Body of pancreas (tissue), 4 donors: ENCODE data around the gene GRAMD4.

Experiments
- POLR2A ChIP-seq, 3 donors: fragments of 450-650 bp; IDR thresholded peaks; one replicate each; pipeline ENCODE4 v1.6.1; 2016; ENCODE audit warnings: antibody characterized with exemption in 3 of 3, mild to moderate bottlenecking in 2 of 3
- TF ChIP-seq, protein P1 (sequence below), 7 experiments: fragments of 450-650 bp in 4 of 7; fragments of 200-600 bp in 3 of 7; sonication (generic) in 3 of 7; IDR thresholded peaks; one replicate each; pipeline ENCODE4 v1.5.1; 2016 to 2019; ENCODE audit warnings: antibody characterized with exemption in 7 of 7

DNA sequence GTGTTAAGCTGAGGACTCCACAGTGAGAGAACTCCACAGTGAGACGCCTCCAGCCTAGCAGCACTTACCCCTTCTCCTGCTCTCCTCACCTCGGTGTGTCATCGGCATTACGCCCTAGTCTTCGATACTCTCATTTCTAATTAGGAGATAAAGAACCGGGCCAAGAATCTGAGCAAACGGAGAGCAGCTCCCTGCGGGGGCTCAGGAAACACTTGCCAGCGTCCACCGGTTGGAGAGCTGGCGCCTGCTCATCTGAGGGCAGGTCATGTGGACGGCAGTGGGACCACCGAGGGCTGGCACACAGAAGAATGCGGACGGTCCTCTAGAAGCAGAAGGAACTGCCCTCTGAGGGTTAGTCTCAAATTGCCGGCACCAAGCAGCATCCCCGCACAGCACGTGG, 104.9 kb downstream of the GRAMD4 start:
- TF ChIP-seq, protein P1, sequence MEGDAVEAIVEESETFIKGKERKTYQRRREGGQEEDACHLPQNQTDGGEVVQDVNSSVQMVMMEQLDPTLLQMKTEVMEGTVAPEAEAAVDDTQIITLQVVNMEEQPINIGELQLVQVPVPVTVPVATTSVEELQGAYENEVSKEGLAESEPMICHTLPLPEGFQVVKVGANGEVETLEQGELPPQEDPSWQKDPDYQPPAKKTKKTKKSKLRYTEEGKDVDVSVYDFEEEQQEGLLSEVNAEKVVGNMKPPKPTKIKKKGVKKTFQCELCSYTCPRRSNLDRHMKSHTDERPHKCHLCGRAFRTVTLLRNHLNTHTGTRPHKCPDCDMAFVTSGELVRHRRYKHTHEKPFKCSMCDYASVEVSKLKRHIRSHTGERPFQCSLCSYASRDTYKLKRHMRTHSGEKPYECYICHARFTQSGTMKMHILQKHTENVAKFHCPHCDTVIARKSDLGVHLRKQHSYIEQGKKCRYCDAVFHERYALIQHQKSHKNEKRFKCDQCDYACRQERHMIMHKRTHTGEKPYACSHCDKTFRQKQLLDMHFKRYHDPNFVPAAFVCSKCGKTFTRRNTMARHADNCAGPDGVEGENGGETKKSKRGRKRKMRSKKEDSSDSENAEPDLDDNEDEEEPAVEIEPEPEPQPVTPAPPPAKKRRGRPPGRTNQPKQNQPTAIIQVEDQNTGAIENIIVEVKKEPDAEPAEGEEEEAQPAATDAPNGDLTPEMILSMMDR (IDR thresholded peaks at IDR 0.05): no peak
- no peak for TF ChIP-seq POLR2A (IDR thresholded peaks at IDR 0.05)
